HepG2 (cell line): ENCODE data around the gene TMEM53. TPM values are rescaled to one million over a fixed set of nuclear protein-coding genes. Genes with fewer than 3 reads are reported as not detected.
A peak's percentile ranks its signal among the peaks of the same experiment; 100 is the strongest.

Experiments
- DPF2 ChIP-seq: sonication (generic); formaldehyde crosslinking; IDR thresholded peaks from 2 replicates; pipeline ENCODE4 v1.4.0; 2020; ENCODE audit warnings: mild to moderate bottlenecking, low read depth, missing genetic modification reagents, borderline replicate concordance
- EHMT2 ChIP-seq: fragments of 200-600 bp; sonication (generic); IDR thresholded peaks from 2 replicates; pipeline ENCODE4 v1.7.0; 2017; ENCODE audit warnings: antibody characterized with exemption, low read depth, low read length, borderline replicate concordance
- HMG20B ChIP-seq: conservative IDR thresholded peaks from 2 replicates; pipeline ENCODE4 v1.6.1; 2016; ENCODE audit warnings: missing genetic modification reagents, missing compliant biosample characterization
- HNF4G ChIP-seq, 2 experiments: sonication (generic) in 1 of 2; formaldehyde crosslinking in 1 of 2; IDR thresholded peaks; 2 replicates each; pipeline versions ENCODE4 v1.4.0 to v1.6.1; 2011 to 2020; ENCODE audit warnings: borderline replicate concordance in 2 of 2, low read depth in 2 of 2, mild to moderate bottlenecking in 2 of 2, low read length in 1 of 2, missing genetic modification reagents in 1 of 2, moderate library complexity in 1 of 2
- ONECUT2 ChIP-seq: sonication (generic); formaldehyde crosslinking; IDR thresholded peaks from 2 replicates; pipeline ENCODE4 v1.4.0; 2020; ENCODE audit warnings: missing genetic modification reagents
- PPARG ChIP-seq: conservative IDR thresholded peaks from 2 replicates; pipeline ENCODE4 v1.6.1; 2016; ENCODE audit warnings: missing biosample characterization, missing genetic modification reagents
- RXRB ChIP-seq: IDR thresholded peaks from 2 replicates; pipeline ENCODE4 v1.6.1; 2016; ENCODE audit warnings: borderline replicate concordance, missing genetic modification reagents, missing compliant biosample characterization
- SPEN ChIP-seq: sonication (generic); formaldehyde crosslinking; IDR thresholded peaks from 2 replicates; pipeline ENCODE4 v1.5.1; 2020; ENCODE audit warnings: low read depth, mild to moderate bottlenecking, missing genetic modification reagents
- THAP11 ChIP-seq: IDR thresholded peaks from 2 replicates; pipeline ENCODE4 v1.6.1; 2016; ENCODE audit warnings: missing biosample characterization, missing genetic modification reagents
- ZNF546 ChIP-seq: sonication (generic); formaldehyde crosslinking; conservative IDR thresholded peaks from 2 replicates; pipeline ENCODE4 v1.8.1; 2023; ENCODE audit warnings: mild to moderate bottlenecking, missing genetic modification reagents
- ZNF556 ChIP-seq: sonication (generic); formaldehyde crosslinking; IDR thresholded peaks from 2 replicates; pipeline ENCODE4 v1.4.0; 2020; ENCODE audit warnings: mild to moderate bottlenecking, missing genetic modification reagents, borderline replicate concordance
- ZNF614 ChIP-seq: IDR thresholded peaks from 2 replicates; pipeline ENCODE4 v1.6.1; 2018; ENCODE audit warnings: missing biosample characterization, missing genetic modification reagents, inconsistent platforms, borderline replicate concordance
- ZNF766 ChIP-seq: sonication (generic); formaldehyde crosslinking; IDR thresholded peaks from 2 replicates; pipeline ENCODE4 v1.5.0; 2020; ENCODE audit warnings: missing genetic modification reagents, borderline replicate concordance
- polyA plus RNA-seq, 8 experiments: library from polyadenylated mRNA; depleted of rRNA in 3 of 8; stranded (reverse) in 7 of 8; unstranded in 1 of 8; fragments of >200 nt; fragmentation: Illumina TruSeq in 4 of 8; extraction: Trizol in 4 of 8; gene quantifications; 2 replicates each; pipeline versions ENCODE4 v1.2.1 to v1.2.3, GENCODE V29; 2011 to 2016; ENCODE audit warnings: low read depth in 4 of 8, missing spikeins in 1 of 8, mixed read lengths in 1 of 8; ENCODE audit not compliant: insufficient read depth in 1 of 8
- total RNA-seq, 5 experiments: library from RNA; depleted of rRNA; stranded (reverse); fragments of >200 nt; fragmentation: Illumina TruSeq; extraction: Trizol; gene quantifications; 2 replicates each; pipeline ENCODE4 v1.2.3, GENCODE V29; 2016; ENCODE audit warnings: low read depth in 1 of 5
- TF ChIP-seq, protein P1 (sequence below): sonication (generic); formaldehyde crosslinking; IDR thresholded peaks from 2 replicates; pipeline ENCODE4 v1.4.0; 2020; ENCODE audit warnings: missing genetic modification reagents
- TF ChIP-seq, protein P2 (sequence below): IDR thresholded peaks from 2 replicates; pipeline ENCODE4 v1.6.1; 2016; ENCODE audit warnings: missing genetic modification reagents, missing compliant biosample characterization
- TF ChIP-seq, protein P3 (sequence below): sonication (generic); formaldehyde crosslinking; IDR thresholded peaks from 2 replicates; pipeline ENCODE4 v1.4.0; 2020; ENCODE audit warnings: missing genetic modification reagents; ENCODE audit errors: not compliant biosample characterization
- TF ChIP-seq, protein P4 (sequence below): sonication (generic); formaldehyde crosslinking; IDR thresholded peaks from 2 replicates; pipeline ENCODE4 v1.4.0; 2020; ENCODE audit warnings: missing genetic modification reagents, borderline replicate concordance
- TF ChIP-seq, protein P5 (sequence below), 2 experiments: fragments of 450-650 bp in 1 of 2; sonication (generic) in 1 of 2; formaldehyde crosslinking; IDR thresholded peaks; 2 replicates each; pipeline versions ENCODE4 v1.5.0 to v1.8.0; 2020 to 2022; ENCODE audit warnings: mild to moderate bottlenecking in 1 of 2, missing genetic modification reagents in 1 of 2

TMEM53 gene
- total and polyA plus RNA-seq, 2 of the 13 experiments (the other 11 are each of a cell fraction or from before 2014, with no cell fraction given): 12.6 to 20.2 TPM

DNA sequence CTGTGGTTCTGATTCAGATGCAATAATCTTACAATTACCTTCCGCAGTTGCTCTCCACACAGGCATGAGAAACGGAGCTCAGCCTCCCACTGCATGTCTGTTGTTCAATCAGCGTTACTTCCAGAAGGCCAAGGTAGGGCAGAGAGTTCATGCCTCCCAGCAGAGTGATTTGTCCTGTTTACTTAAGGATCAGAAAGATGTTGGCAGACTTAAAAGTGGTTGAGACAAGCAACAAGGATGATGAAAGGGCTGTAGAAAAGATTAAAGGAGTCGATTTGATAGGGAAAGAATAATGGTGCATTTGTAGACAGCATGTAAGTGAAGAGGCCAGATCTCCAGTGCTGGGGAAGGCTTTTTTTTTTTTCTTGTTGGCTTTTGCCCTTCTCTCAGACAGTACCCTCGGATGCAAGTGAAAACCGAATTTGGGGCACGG lies 26.9 kb upstream of the TMEM53 start (continued):
- TF ChIP-seq, protein P1, sequence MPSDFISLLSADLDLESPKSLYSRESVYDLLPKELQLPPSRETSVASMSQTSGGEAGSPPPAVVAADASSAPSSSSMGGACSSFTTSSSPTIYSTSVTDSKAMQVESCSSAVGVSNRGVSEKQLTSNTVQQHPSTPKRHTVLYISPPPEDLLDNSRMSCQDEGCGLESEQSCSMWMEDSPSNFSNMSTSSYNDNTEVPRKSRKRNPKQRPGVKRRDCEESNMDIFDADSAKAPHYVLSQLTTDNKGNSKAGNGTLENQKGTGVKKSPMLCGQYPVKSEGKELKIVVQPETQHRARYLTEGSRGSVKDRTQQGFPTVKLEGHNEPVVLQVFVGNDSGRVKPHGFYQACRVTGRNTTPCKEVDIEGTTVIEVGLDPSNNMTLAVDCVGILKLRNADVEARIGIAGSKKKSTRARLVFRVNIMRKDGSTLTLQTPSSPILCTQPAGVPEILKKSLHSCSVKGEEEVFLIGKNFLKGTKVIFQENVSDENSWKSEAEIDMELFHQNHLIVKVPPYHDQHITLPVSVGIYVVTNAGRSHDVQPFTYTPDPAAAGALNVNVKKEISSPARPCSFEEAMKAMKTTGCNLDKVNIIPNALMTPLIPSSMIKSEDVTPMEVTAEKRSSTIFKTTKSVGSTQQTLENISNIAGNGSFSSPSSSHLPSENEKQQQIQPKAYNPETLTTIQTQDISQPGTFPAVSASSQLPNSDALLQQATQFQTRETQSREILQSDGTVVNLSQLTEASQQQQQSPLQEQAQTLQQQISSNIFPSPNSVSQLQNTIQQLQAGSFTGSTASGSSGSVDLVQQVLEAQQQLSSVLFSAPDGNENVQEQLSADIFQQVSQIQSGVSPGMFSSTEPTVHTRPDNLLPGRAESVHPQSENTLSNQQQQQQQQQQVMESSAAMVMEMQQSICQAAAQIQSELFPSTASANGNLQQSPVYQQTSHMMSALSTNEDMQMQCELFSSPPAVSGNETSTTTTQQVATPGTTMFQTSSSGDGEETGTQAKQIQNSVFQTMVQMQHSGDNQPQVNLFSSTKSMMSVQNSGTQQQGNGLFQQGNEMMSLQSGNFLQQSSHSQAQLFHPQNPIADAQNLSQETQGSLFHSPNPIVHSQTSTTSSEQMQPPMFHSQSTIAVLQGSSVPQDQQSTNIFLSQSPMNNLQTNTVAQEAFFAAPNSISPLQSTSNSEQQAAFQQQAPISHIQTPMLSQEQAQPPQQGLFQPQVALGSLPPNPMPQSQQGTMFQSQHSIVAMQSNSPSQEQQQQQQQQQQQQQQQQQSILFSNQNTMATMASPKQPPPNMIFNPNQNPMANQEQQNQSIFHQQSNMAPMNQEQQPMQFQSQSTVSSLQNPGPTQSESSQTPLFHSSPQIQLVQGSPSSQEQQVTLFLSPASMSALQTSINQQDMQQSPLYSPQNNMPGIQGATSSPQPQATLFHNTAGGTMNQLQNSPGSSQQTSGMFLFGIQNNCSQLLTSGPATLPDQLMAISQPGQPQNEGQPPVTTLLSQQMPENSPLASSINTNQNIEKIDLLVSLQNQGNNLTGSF (CRISPR knock-in tag): no peak
- no peak for TF ChIP-seq EHMT2
- TF ChIP-seq, protein P2, sequence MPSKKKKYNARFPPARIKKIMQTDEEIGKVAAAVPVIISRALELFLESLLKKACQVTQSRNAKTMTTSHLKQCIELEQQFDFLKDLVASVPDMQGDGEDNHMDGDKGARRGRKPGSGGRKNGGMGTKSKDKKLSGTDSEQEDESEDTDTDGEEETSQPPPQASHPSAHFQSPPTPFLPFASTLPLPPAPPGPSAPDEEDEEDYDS (CRISPR knock-in tag): 0 out of 2 replicates have a peak, but pooled peaks have one; percentile 13
- TF ChIP-seq DPF2 (CRISPR knock-in tag): peak; percentile 60; the same call in 1 of the 2 replicates
- peak; percentile 86 for TF ChIP-seq HMG20B (CRISPR knock-in tag)
- TF ChIP-seq, protein P3, sequence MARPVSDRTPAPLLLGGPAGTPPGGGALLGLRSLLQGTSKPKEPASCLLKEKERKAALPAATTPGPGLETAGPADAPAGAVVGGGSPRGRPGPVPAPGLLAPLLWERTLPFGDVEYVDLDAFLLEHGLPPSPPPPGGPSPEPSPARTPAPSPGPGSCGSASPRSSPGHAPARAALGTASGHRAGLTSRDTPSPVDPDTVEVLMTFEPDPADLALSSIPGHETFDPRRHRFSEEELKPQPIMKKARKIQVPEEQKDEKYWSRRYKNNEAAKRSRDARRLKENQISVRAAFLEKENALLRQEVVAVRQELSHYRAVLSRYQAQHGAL (CRISPR knock-in tag): no peak
- TF ChIP-seq RXRB: peak; percentile 87
- TF ChIP-seq ZNF766: no peak
- TF ChIP-seq ONECUT2 (CRISPR knock-in tag): no peak
- TF ChIP-seq, protein P4, sequence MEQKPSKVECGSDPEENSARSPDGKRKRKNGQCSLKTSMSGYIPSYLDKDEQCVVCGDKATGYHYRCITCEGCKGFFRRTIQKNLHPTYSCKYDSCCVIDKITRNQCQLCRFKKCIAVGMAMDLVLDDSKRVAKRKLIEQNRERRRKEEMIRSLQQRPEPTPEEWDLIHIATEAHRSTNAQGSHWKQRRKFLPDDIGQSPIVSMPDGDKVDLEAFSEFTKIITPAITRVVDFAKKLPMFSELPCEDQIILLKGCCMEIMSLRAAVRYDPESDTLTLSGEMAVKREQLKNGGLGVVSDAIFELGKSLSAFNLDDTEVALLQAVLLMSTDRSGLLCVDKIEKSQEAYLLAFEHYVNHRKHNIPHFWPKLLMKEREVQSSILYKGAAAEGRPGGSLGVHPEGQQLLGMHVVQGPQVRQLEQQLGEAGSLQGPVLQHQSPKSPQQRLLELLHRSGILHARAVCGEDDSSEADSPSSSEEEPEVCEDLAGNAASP: peak; percentile 12; the same call in 1 of the 2 replicates
- peak; percentile 38; the same call in 1 of the 2 replicates for TF ChIP-seq THAP11 (CRISPR knock-in tag)
- no peak for TF ChIP-seq ZNF546 (CRISPR knock-in tag)
- peak; percentile 50; the same call in 1 of the 2 replicates for TF ChIP-seq HNF4G (IDR thresholded peaks at IDR 0.05; ENCODE audit: borderline replicate concordance, low read depth, low read length)
- TF ChIP-seq HNF4G (CRISPR knock-in tag; IDR thresholded peaks at IDR 0.05; ENCODE audit: borderline replicate concordance, low read depth): no peak
- TF ChIP-seq ZNF614 (CRISPR knock-in tag): no peak
- TF ChIP-seq SPEN: no peak
- TF ChIP-seq ZNF556 (CRISPR knock-in tag): 0 out of 2 replicates have a peak, but pooled peaks have one; percentile 25
- TF ChIP-seq PPARG (CRISPR knock-in tag): no peak
- TF ChIP-seq, protein P5, sequence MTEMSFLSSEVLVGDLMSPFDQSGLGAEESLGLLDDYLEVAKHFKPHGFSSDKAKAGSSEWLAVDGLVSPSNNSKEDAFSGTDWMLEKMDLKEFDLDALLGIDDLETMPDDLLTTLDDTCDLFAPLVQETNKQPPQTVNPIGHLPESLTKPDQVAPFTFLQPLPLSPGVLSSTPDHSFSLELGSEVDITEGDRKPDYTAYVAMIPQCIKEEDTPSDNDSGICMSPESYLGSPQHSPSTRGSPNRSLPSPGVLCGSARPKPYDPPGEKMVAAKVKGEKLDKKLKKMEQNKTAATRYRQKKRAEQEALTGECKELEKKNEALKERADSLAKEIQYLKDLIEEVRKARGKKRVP (CRISPR knock-in tag; IDR thresholded peaks at IDR 0.05): peak in 1 of 2 experiments; percentile 77; a peak in 2 of 4 replicates
